CD14-positive monocyte (primary cell): ENCODE data around the gene LRP1B. TPM values are rescaled to one million over a fixed set of nuclear protein-coding genes. Genes with fewer than 3 reads are reported as not detected.

Experiments used
- DNase-seq, 3 donors: peaks; one replicate each; pipeline ENCODE4 v3.0.0-alpha.2; 2011 to 2022
- H2AFZ ChIP-seq: 2 replicates; pipeline ENCODE4 v1.6.0; 2012; ENCODE audit warnings: mild to moderate bottlenecking, low read depth, low read length, inconsistent platforms; ENCODE audit not compliant: insufficient read depth, poor library complexity, severe bottlenecking
- H3K27ac ChIP-seq, 2 donors: 1 replicate in 1 of 2; 2 replicates in 1 of 2; pipeline ENCODE4 v1.5.1; 2012 to 2013; ENCODE audit warnings: low read length in 2 of 2, control low read depth in 1 of 2, inconsistent platforms in 1 of 2, low read depth in 1 of 2, mild to moderate bottlenecking in 1 of 2
- H3K27me3 ChIP-seq, 2 donors: one replicate each; pipeline versions ENCODE4 v1.6.0 to v1.6.1; 2011 to 2013; ENCODE audit warnings: low read length in 2 of 2; ENCODE audit not compliant: control insufficient read depth in 2 of 2, insufficient read depth in 2 of 2
- H3K36me3 ChIP-seq, 2 donors: replicated peaks in 1 of 2; 1 replicate in 1 of 2; 2 replicates in 1 of 2; pipeline versions ENCODE4 v1.5.1 to v1.6.1; 2012 to 2013; ENCODE audit warnings: low read length in 2 of 2, control low read depth in 1 of 2, inconsistent platforms in 1 of 2, mild to moderate bottlenecking in 1 of 2; ENCODE audit not compliant: insufficient read depth in 2 of 2, control insufficient read depth in 1 of 2
- H3K4me1 ChIP-seq, 2 donors: 1 replicate in 1 of 2; 2 replicates in 1 of 2; pipeline versions ENCODE4 v1.5.1 to v1.6.1; 2012 to 2013; ENCODE audit warnings: low read length in 2 of 2, control low read depth in 1 of 2, inconsistent platforms in 1 of 2, mild to moderate bottlenecking in 1 of 2, moderate library complexity in 1 of 2; ENCODE audit not compliant: insufficient read depth in 2 of 2, control insufficient read depth in 1 of 2
- H3K4me2 ChIP-seq: replicated peaks from 2 replicates; pipeline ENCODE3; 2012; ENCODE audit warnings: low read length, moderate library complexity, mild to moderate bottlenecking; ENCODE audit not compliant: poor library complexity, severe bottlenecking; ENCODE audit errors: extremely low read depth
- H3K4me3 ChIP-seq, 3 experiments: fragments of 200-600 bp in 1 of 3; sonication (generic) in 1 of 3; replicated peaks in 1 of 3; 1 replicate in 2 of 3; 2 replicates in 1 of 3; pipeline ENCODE4 v1.5.1; 2011 to 2013; ENCODE audit warnings: low read length in 3 of 3, mild to moderate bottlenecking in 3 of 3, control low read depth in 2 of 3, low read depth in 2 of 3, inconsistent platforms in 1 of 3, moderate library complexity in 1 of 3
- H3K79me2 ChIP-seq: 2 replicates; pipeline ENCODE4 v1.6.0; 2012; ENCODE audit warnings: mild to moderate bottlenecking, control low read depth, inconsistent platforms, low read length, moderate library complexity; ENCODE audit not compliant: insufficient read depth
- H3K9ac ChIP-seq: 2 replicates; pipeline ENCODE4 v1.6.0; 2017; ENCODE audit warnings: low read length, mild to moderate bottlenecking; ENCODE audit not compliant: insufficient read depth, poor library complexity, severe bottlenecking
- H3K9me3 ChIP-seq, 2 donors: replicated peaks in 1 of 2; 1 replicate in 1 of 2; 2 replicates in 1 of 2; pipeline versions ENCODE4 v1.5.1 to v1.6.1; 2012 to 2013; ENCODE audit warnings: low read length in 2 of 2, control low read depth in 1 of 2; ENCODE audit not compliant: control insufficient read depth in 1 of 2, insufficient read depth in 1 of 2
- H4K20me1 ChIP-seq: 2 replicates; pipeline ENCODE4 v1.6.0; 2012; ENCODE audit warnings: mild to moderate bottlenecking, low read length, control low read depth, moderate library complexity; ENCODE audit not compliant: insufficient read depth
- H3K27ac Mint-ChIP-seq, 7 donors: one replicate each; pipeline ENCODE4 v1.8.0; 2020; ENCODE audit warnings: mild to moderate bottlenecking in 7 of 7, mixed read lengths in 7 of 7, moderate library complexity in 6 of 7, inconsistent platforms in 2 of 7
- H3K27me3 Mint-ChIP-seq, 3 donors: one replicate each; pipeline ENCODE4 v1.8.0; 2021 to 2022; ENCODE audit warnings: low read depth in 3 of 3, mild to moderate bottlenecking in 3 of 3, mixed read lengths in 3 of 3, moderate library complexity in 3 of 3, inconsistent platforms in 1 of 3
- H3K36me3 Mint-ChIP-seq, 2 donors: one replicate each; pipeline ENCODE4 v1.8.0; 2020; ENCODE audit warnings: mixed read lengths in 2 of 2, inconsistent platforms in 1 of 2, mild to moderate bottlenecking in 1 of 2
- H3K4me1 Mint-ChIP-seq: one replicate; pipeline ENCODE4 v1.8.0; 2020; ENCODE audit warnings: mild to moderate bottlenecking, mixed read lengths
- H3K4me3 Mint-ChIP-seq, 2 donors: one replicate each; pipeline ENCODE4 v1.8.0; 2020; ENCODE audit warnings: mild to moderate bottlenecking in 2 of 2, mixed read lengths in 2 of 2, moderate library complexity in 1 of 2
- H3K9me3 Mint-ChIP-seq, 7 donors: one replicate each; pipeline ENCODE4 v1.8.0; 2020 to 2022; ENCODE audit warnings: mixed read lengths in 7 of 7, mild to moderate bottlenecking in 6 of 7, moderate library complexity in 6 of 7, inconsistent platforms in 2 of 7
- WGBS: methylation state at CpG from one replicate; pipeline ENCODE4 v1.1.5; 2013; ENCODE audit warnings: missing lambda C conversion rate; ENCODE audit not compliant: insufficient coverage; 5-methylcytosine and 5-hydroxymethylcytosine counted together
- intact Hi-C, 2 donors: fragments of 100-400 bp; cut with micrococcal nuclease; formaldehyde crosslinking; loops; one replicate each; pipeline versions ENCODE4 v1.15.0 to v1.15.1; 2023
- polyA plus RNA-seq, 3 donors: library from polyadenylated mRNA; depleted of rRNA in 1 of 3; unstranded in 2 of 3; stranded (reverse) in 1 of 3; fragments of 300-500 nt in 2 of 3; fragments of >200 nt in 1 of 3; fragmentation: Illumina TruSeq in 2 of 3; gene quantifications; 1 replicate in 2 of 3; 2 replicates in 1 of 3; pipeline ENCODE4 v1.2.3, GENCODE V29; 2012 to 2021
- TF ChIP-seq, protein P1 (sequence below): fragments of 200-600 bp; IDR thresholded peaks from one replicate; pipeline ENCODE4 v1.8.0; 2022; ENCODE audit warnings: antibody characterized with exemption, mild to moderate bottlenecking

Gene LRP1B
- polyA plus RNA-seq, 3 donors: not detected

- H3K9ac ChIP-seq: no peak overlapping the region
- H3K4me1 Mint-ChIP-seq: no peaks in the 10 kb centered on the region
- no CpG with 5 or more reads among the region's 1 CpG for WGBS
Measured at GRCh38 chr2:140604096-140604495, 1526.7 kb downstream of the LRP1B start.

GRCh38 chr2:140603416-140603815, 1527.4 kb downstream of the LRP1B start:
- Histone ChIP-seq H3K4me1 (no peaks in the 10 kb centered on the region), H2AFZ (no peak overlapping the region), H3K79me2 (no peaks in the 10 kb centered on the region), H3K27me3 (no peaks in the 10 kb centered on the region), H4K20me1 (no peaks in the 10 kb centered on the region), H3K36me3 (no peaks in the 10 kb centered on the region), H3K9me3 (no peaks in the 10 kb centered on the region), H3K4me3 (no peak overlapping the region), H3K9ac (no peak overlapping the region), H3K27ac (no peak overlapping the region), H3K4me2 (no peak overlapping the region)
- Mint-ChIP-seq H3K27ac (no peak overlapping the region), H3K9me3 (peaks cover 0 to 2% (median 0%) of the 10 kb centered on the region in 7 donors), H3K4me1 (no peaks in the 10 kb centered on the region), H3K27me3 (peaks cover 0 to 2% (median 0%) of the 10 kb centered on the region in 3 donors), H3K36me3 (no peaks in the 10 kb centered on the region), H3K4me3 (no peak overlapping the region)
- intact Hi-C loops: no loop called here
- TF ChIP-seq, protein P1, sequence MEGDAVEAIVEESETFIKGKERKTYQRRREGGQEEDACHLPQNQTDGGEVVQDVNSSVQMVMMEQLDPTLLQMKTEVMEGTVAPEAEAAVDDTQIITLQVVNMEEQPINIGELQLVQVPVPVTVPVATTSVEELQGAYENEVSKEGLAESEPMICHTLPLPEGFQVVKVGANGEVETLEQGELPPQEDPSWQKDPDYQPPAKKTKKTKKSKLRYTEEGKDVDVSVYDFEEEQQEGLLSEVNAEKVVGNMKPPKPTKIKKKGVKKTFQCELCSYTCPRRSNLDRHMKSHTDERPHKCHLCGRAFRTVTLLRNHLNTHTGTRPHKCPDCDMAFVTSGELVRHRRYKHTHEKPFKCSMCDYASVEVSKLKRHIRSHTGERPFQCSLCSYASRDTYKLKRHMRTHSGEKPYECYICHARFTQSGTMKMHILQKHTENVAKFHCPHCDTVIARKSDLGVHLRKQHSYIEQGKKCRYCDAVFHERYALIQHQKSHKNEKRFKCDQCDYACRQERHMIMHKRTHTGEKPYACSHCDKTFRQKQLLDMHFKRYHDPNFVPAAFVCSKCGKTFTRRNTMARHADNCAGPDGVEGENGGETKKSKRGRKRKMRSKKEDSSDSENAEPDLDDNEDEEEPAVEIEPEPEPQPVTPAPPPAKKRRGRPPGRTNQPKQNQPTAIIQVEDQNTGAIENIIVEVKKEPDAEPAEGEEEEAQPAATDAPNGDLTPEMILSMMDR: no peak
- DNase-seq: no peak
- WGBS: no CpG with 5 or more reads among the region's 4 CpGs

More at GRCh38 chr2:140604096-140604495, 1526.7 kb downstream of the LRP1B start:
- no peak overlapping the region for H2AFZ ChIP-seq
- H3K27ac ChIP-seq: no peak overlapping the region
- no peaks in the 10 kb centered on the region for H3K9me3 ChIP-seq
- no peak overlapping the region for H3K4me2 ChIP-seq
- H3K4me3 ChIP-seq: no peak overlapping the region
- no peaks in the 10 kb centered on the region for H3K4me1 ChIP-seq
- TF ChIP-seq, protein P1: no peak
- Mint-ChIP-seq H3K4me3 (no peak overlapping the region), H3K27ac (no peak overlapping the region), H3K36me3 (no peaks in the 10 kb centered on the region), H3K27me3 (peaks cover 0 to 2% (median 0%) of the 10 kb centered on the region in 3 donors), H3K9me3 (peaks cover 0 to 2% (median 0%) of the 10 kb centered on the region in 7 donors)
- no peaks in the 10 kb centered on the region for H3K79me2 ChIP-seq
- H4K20me1 ChIP-seq: no peaks in the 10 kb centered on the region
- intact Hi-C loops: no loop called here
- no peak for DNase-seq
- H3K36me3 ChIP-seq: no peaks in the 10 kb centered on the region
- no peaks in the 10 kb centered on the region for H3K27me3 ChIP-seq
